ENCODE results near the gene RBM19.
"Not testable (repeated sequence)": the region's sequence is repeated elsewhere in the genome, so short reads cannot be mapped to it uniquely, and the experiment has no call there.

Gene RBM19

DNA sequence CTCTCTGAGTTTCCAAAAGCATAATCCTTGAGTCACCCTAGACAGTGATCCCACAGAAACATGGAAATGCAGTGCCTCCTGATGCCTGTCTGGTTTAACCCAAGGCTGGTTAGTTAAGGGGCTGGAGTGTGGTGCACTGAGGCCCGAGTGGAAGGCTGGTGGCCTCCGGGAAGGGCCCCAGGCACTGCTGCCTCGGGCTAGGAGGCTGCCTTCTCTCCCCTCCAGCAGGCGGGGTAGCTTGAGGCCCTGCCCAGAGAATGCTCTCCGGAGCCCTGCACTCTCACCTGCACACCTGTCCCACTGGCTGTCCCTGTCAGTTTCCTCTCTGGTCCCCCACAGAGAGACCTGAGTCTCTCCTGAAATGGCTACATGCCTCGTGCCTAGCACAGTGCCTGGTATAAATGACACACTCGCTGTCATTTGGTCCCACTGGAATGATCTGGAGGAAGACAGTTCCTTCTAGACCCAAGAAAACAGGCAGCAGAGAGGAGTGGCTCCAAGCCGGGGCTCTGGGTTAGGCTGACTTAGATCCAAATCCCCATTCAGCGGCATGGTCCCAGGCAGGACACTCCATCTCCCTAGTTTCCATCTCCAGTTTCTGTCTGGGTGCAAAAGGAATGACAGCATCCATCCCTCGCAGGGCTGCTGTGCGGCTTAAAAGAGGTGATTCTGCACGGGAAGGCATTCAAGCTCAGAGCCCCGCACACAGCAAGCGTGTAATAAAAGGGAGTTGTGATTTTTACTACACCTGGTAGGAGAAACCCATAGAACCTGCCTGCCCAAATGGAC lies 54.0 kb downstream of the RBM19 start:
- DNase-seq = no peak
- in situ Hi-C loops (cut with MboI; ENCODE audit: low pct_unique_long_range_greater_than_20kb, low sequenced_read_pairs) = loop anchor here (25.0 kb wide), 1 partner anchor 450 kb away; the partner anchor contains the start of gene LHX5

DNA sequence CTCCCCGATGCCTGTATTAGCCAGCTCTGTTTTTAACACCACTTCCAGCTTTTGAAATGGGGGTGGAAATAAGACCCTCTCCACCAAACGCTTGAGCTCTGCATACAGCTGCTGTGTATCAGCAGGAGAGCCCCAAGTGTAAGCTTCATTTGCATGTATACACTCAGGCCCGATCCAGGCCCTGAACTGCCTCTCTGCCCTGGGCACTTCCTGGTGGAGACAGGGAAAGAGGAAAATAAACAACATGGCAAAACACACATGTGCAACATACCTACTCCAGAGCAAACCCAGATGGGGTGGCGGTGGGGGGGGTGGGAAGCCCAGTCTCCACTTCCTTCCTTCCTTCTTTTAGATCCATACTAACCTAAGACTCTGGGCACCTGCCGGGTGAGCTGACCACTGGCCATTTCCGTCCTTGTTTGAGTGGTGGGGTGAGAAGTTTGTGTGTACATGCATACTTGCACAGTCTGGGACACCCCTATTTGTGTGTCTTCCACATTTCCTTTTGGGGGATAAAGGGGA lies 55.3 kb downstream of the RBM19 start:
- in situ Hi-C loops (cut with MboI; ENCODE audit: low pct_unique_long_range_greater_than_20kb, low sequenced_read_pairs) = loop anchor here (25.0 kb wide), 1 partner anchor 449 kb away; the partner anchor contains the start of gene LHX5
- no peak for DNase-seq

DNA sequence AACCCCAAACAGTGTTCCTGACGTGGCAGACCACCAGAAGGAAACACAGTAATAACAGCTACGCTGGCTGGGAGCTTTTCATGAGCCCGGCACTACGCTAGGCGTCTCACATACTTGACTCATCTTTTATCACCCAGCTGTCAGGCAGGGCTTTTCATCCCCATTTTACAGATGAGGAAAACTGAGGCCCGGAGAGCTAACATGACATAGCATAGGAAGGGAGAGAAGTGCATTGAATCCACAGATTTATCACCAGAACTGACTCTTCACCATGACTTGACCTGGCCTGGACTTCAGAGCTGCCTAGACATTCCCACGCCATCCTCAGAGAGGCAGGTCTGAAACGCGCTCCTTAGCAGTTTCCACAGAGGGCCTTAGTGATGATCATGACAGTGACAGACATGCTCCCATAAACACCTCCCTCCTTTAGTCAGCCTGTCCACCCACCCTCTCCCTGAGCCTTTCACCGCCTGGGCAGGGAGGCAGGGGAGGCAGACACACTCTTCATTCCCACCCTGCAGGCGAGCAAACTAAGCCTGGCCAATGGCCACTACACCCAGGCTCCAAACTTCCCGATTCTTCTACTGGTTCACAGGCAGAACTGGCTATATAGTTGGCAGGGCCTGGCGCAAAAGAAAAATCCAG lies 56.2 kb downstream of the RBM19 start:
- DNase-seq = no peak
- in situ Hi-C loops (cut with MboI; ENCODE audit: low pct_unique_long_range_greater_than_20kb, low sequenced_read_pairs) = loop anchor here (25.0 kb wide), 1 partner anchor 448 kb away; the partner anchor contains the start of gene LHX5

DNA sequence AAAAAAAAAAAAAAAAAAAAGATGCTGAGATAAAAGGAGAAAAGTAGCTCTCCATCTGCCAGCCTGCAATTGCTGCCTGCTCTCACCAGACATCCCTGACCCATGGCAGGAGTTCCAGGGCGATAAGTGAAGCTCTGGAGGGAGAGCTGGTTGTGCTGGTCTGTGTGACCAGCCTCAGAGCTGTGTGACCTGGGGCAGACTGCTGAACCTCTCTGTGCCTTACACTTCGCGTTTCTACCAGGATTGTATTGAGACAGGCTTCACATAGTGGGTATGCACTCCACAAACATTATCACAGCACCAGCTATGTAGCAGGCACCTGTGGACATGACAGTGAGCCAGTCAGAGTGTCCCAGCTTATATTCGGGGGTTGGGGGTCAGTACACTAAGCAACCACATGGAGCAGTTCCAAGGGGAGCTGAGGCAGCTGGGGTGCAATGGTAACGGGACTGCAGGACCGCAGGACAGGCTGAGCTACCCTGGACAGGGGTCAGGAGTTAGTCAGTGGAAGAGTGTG lies 57.5 kb downstream of the RBM19 start:
- in situ Hi-C loops (cut with MboI; ENCODE audit: low pct_unique_long_range_greater_than_20kb, low sequenced_read_pairs) = loop anchor here (25.0 kb wide), 1 partner anchor 446 kb away; the partner anchor contains the start of gene LHX5

DNA sequence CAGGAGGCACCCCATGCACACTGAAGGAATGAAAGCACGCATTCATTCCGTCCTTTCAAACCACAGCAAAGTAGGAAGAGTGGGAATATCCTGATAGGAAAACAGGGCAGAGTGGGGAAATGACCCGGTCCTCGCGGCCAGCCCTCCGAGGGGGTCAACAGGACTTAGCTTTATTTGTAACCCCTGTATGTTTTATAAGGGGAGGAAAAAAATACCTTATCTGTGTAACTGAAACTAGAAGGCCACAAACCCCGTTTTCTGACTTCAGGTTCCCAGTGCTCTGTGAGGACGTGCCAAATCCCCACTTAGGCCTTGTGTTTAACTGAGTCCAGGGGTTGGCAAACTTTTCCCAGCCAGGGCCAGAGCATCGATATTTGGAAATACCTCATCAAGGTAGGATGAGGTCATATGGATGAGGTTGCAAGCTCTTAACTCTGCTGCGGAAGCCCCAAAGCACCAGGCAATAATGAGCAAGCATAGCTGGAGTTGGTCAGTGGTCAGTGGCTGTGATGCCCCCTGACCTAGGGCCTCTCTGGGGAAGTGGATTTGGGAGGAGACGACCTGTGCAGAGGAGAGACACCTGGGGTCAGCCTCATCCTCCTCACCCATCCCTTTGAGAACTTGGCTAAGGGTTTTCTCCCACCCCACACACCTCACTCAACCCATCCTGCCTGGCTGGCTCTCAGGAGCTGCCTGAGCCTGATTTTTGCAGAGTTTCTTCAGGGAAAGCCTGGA lies 58.5 kb downstream of the RBM19 start:
- DNase-seq = no peak
- in situ Hi-C loops (cut with MboI; ENCODE audit: low pct_unique_long_range_greater_than_20kb, low sequenced_read_pairs) = loop anchor here (25.0 kb wide), 1 partner anchor 445 kb away; the partner anchor contains the start of gene LHX5

More for the DNA sequence above, 57.5 kb downstream of the RBM19 start:
- DNase-seq = no peak

DNA sequence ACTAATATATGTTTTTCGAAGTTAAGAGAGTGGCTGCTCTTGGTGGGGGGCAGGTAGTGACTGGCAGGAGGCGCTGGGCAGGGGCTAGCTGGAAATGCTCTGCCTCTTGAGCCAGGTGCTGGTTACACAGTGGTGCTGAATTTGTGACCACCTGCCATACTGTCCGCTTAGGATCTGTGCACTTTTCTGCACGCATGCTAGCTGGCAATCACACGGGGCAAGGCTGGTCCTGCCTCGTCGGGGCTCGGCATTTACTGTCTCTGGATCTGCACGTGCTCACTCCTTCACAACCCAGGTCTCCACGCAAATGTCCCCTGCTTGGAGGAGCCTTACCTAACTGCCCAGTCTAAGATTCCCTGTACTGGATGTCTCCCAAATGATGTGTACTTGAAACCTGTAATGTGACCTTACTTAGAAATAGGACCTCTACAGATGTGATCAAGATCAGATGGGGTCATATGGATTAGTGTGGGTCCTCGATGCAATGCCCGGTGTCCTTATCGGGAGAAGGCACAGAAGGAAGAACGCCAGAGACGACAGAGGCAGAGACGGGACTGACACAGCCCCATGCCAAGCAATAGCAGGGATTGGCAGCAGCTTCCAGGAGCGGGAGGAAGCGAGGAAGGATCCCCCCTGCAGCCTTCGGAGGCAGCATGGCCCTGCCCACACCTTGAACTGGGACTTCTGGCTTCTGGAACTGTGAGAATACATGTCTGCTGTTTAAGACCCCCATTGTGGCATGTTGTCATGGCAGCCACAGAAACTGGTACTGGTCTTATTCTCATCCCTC lies 59.5 kb downstream of the RBM19 start:
- no peak for DNase-seq
- in situ Hi-C loops (cut with MboI; ENCODE audit: low pct_unique_long_range_greater_than_20kb, low sequenced_read_pairs) = loop anchor here (25.0 kb wide), 1 partner anchor 444 kb away; the partner anchor contains the start of gene LHX5

DNA sequence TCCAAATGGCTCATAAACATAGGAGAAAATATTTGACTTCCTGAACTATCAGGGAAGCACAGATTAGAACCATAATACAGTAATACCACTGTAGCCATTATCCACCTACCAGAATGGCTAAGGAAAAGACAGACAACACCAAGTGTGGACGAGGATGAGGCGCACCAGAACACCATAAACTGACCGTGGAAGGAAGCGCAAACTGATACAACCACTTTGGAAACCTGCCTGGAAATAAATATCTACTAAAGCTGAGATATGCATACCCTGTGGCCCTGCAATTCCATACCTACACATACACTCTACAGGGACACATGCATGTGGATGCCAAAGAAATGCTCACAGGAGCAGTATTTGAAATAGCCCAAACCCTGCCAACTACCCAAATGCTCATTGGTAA lies 60.3 kb downstream of the RBM19 start:
- no peak for DNase-seq
- in situ Hi-C loops (cut with MboI; ENCODE audit: low pct_unique_long_range_greater_than_20kb, low sequenced_read_pairs) = loop anchor here (25.0 kb wide), 1 partner anchor 444 kb away; the partner anchor contains the start of gene LHX5

DNA sequence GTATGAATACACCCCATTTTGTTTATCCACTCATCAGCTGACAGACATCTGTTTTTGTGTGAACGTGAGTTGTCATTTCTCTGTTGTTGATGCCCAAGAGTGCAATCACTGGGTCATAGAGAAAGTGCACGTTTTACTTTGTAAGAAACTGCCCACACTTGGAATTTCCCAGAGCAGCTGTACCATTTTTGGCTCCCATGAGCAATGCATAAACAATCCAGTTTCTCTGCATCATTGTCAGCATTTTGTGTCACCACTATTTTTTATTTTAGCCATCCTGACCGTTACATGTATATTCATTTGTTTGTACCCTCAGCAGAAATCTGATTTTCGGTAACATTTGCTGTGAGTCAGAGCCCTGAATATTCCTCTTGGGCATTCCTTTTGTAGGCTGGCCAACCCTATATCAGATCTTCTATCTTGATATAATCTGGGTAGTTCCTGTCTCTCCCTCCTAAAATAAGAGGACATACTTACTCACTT lies 62.7 kb downstream of the RBM19 start:
- in situ Hi-C loops (cut with MboI; ENCODE audit: low pct_unique_long_range_greater_than_20kb, low sequenced_read_pairs) = loop anchor here (25.0 kb wide), 1 partner anchor 441 kb away; the partner anchor contains the start of gene LHX5
- DNase-seq = no peak

DNA sequence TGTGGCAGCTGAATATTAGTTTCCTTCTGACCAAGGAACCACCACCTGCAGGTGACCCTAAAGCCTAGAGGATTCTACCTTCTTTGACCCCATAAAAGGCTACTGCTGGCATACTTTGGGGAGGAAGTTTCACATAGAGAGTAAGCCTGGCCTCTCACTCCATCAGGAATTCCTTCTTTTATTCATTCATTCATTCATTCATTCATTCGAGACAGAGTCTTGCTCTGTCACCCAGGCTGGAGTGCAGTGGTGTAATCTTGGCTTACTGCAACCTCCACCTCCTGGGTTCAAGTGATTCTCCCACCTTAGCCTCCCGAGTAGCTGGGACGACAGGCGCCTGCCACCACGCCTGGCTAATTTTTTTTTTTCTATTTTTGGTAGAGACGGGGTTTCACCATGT lies 64.8 kb downstream of the RBM19 start:
- not testable (repeated sequence) for DNase-seq
- in situ Hi-C loops (cut with MboI; ENCODE audit: low pct_unique_long_range_greater_than_20kb, low sequenced_read_pairs) = loop anchor here (25.0 kb wide), 1 partner anchor 439 kb away; the partner anchor contains the start of gene LHX5

DNA sequence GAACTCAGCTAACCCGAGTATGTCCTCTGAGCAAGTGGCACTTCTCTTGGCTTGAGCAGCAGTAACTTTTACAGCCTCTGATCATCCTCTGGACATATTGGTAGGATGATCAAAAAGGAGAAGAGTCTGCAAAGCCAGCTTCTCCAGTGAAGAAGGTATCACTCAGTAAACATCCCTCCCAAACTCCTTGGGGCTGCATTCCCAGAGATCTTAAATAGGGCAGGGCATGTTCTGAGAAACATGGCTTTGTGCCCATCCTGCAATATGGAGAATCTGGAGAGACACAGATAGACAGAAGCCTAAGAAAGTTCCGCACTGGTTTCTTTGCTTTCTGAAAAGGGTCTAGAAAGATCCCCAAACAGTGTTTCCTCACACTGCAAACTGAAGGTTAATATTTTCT lies 65.4 kb downstream of the RBM19 start:
- in situ Hi-C loops (cut with MboI; ENCODE audit: low pct_unique_long_range_greater_than_20kb, low sequenced_read_pairs) = loop anchor here (25.0 kb wide), 1 partner anchor 438 kb away; the partner anchor contains the start of gene LHX5
- no peak for DNase-seq

DNA sequence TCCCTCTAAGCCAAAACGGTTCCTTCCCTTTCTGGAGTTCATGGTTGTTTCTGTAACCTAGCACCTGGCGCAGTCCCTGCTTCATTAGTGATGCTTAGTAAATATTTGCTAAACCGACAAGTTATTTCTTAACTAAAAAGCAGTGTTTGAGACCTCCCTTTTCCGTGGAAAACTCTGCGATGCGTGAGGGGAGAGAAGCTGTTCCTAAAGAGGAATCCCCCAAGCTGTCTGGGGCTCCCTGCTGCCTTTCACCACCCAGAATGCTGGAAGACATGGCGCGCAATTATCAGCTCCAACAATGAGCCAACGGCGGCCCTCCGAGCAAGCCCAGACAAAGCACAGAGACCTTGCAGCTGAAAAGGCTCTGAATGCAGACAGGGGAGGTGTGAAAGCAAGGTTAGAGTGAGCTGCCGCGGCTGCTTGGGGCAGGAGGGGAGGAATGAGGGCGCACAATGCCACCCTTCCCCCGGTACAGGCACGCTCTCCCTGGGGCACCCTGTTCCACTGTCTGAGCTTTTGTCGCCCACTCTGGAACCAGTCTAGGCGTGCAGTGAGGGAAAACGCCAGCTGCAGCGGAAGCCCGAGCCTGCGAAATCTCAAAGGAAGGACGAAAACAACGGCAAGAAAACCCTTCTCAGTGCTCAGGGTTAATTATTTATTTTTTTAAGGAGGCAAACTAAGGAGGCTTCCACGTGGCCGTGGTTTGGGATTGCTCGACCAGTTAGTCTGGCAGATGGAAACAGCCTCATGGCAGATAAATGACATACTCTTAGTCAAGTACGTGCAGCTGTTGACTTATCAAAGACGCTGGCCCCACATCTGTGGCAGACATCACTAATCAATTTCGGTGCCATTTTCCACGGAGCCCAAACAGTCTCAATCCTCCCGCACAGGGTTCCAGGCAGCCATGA lies 66.3 kb downstream of the RBM19 start:
- in situ Hi-C loops (cut with MboI; ENCODE audit: low pct_unique_long_range_greater_than_20kb, low sequenced_read_pairs) = loop anchor here (25.0 kb wide), 1 partner anchor 438 kb away; the partner anchor contains the start of gene LHX5
- DNase-seq = no peak

DNA sequence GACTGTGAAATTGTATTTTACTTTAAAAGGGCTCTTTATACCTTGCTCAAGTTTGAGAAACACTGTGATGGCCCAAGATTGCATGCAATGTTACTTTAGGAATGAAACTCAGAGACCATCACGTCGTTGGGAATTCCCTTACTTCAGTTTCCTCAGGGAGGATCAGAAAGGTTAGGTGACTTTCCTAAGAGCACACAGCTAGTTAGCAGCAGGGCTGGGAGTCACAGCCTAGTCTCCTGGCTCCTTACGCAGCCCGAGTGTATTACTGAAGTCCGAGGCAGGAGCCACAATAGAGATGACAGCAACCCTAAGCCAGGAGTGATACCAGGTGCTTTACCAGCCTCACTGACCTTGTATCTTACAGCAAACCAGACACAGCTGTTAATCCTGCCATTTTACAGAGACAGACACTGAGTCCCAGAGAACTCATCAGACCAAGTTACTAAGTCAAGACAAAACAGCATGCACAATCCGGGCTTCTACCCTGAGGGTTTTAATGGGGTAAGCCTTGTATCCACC lies 67.0 kb downstream of the RBM19 start:
- in situ Hi-C loops (cut with MboI; ENCODE audit: low pct_unique_long_range_greater_than_20kb, low sequenced_read_pairs) = no loop called here
- DNase-seq = no peak

DNA sequence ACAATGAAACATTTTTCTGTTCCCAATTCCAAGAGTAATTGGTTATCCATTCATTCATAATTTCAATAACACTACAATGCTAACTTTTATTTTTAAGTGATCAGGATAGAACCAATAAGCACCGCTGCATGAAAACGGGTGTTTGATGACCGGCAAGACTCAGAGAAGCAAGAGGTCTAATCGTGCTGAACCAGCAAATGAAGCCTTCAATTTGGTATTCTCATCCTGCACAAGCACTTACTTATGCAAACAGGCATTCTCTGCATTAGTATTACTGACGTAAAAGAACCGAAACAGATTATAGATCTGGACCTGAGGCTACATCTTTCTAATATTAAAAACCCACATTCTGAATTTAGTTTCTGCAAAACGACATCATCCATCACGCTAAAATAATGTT lies 67.7 kb downstream of the RBM19 start:
- no peak for DNase-seq
- in situ Hi-C loops (cut with MboI; ENCODE audit: low pct_unique_long_range_greater_than_20kb, low sequenced_read_pairs) = no loop called here

DNA sequence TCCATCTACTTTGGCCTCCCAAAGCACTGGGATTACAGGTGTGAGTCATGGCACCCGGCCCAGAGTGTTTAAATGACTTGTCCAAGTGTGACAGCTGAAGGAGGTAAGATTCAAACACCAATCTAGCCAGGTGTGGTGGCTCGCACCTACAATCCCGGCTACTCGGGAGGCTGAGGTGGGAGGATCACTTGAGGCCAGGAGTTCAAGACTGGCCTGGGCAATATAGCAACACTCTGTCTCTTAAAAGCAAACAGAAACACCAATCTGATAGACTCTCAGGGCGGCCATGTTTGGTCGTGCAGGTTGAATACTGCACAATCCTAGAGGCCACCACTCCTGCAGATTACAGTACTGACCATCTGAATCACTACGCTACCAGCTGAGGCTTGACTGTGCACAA lies 68.7 kb downstream of the RBM19 start:
- in situ Hi-C loops (cut with MboI; ENCODE audit: low pct_unique_long_range_greater_than_20kb, low sequenced_read_pairs) = no loop called here
- DNase-seq = no peak

DNA sequence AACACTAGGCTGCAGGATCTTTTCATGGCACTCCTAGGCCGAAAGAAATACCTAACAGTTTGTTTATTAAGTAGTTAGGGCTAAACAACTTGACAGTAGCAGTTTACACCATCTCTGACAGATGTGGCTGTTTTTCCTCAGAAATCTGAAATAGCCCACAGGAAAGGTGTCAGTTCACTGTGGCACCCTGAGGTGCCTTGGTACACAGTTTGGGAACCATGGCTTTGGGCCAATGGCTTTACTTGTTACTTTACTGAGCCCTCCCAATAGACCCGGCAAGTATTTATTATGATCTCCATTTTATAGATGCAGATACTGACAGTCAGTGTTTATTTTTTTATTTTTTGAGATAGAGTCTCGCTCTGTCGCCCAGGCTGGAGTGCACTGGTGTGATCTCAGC lies 69.3 kb downstream of the RBM19 start:
- in situ Hi-C loops (cut with MboI; ENCODE audit: low pct_unique_long_range_greater_than_20kb, low sequenced_read_pairs) = no loop called here
- no peak for DNase-seq

DNA sequence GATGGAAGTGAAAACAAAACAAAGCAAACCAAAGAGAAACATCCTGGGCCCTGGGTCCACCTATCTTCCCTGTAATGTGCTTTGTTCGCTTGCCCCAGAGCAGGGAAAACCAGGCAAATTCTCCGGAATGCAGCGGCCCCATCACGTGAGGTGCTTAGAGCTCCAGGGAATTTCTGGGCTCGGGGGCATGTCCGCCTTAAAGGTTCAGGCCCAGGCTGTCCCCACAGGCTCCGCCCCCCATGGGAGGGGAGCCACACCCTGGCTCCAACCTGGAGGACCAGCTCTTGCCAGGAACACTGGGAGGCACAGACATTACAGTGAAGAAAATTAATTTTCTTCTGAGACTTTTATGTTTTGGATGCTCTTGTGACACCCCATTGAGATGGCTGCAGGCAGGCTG lies 69.9 kb downstream of the RBM19 start:
- in situ Hi-C loops (cut with MboI; ENCODE audit: low pct_unique_long_range_greater_than_20kb, low sequenced_read_pairs) = no loop called here
- DNase-seq = no peak

DNA sequence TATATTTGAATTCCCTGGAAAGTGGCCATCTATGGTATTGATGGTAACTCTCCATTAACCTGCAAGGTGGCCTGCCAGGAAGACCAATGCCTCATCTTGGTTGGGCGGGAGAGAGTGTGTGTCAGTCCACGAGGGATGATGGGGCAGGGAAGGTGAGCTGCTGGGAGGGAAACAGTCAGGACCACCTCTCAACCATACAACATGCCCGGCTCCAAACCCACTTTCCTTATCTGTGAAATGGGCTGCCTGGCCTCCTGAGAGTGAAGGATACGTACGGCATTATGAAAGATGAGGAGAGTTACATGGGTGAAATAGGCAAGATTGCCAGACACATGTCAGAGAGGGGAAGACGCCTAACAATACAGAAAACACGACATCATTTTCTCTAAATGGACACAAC lies 70.9 kb downstream of the RBM19 start:
- in situ Hi-C loops (cut with MboI; ENCODE audit: low pct_unique_long_range_greater_than_20kb, low sequenced_read_pairs) = no loop called here
- no peak for DNase-seq

Measured in KBM-7 (cell line).